ENCODE measurements around the gene TMEM258.

Gene TMEM258

DNA sequence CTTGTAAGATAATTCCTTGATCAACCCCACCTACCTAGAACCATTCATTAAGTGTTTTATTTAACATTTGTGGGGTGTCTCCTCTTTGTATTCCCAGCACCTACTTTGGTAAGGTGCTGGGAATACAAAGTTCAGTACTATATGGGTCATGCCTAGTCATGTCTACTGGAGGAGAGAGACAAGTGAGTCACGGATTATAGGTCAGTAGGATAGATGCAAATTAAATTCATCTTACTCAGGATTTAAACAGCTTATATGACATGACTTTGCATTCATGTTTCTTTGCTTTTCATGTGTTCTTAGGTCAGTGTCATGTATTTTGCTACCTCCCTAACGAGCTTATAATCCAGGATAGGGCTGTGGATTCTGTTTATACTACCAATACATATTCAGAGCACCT, 27.8 kb upstream of the TMEM258 start:
- peak; percentile 67 for DNase-seq (ENCODE audit: low spot score)

DNA sequence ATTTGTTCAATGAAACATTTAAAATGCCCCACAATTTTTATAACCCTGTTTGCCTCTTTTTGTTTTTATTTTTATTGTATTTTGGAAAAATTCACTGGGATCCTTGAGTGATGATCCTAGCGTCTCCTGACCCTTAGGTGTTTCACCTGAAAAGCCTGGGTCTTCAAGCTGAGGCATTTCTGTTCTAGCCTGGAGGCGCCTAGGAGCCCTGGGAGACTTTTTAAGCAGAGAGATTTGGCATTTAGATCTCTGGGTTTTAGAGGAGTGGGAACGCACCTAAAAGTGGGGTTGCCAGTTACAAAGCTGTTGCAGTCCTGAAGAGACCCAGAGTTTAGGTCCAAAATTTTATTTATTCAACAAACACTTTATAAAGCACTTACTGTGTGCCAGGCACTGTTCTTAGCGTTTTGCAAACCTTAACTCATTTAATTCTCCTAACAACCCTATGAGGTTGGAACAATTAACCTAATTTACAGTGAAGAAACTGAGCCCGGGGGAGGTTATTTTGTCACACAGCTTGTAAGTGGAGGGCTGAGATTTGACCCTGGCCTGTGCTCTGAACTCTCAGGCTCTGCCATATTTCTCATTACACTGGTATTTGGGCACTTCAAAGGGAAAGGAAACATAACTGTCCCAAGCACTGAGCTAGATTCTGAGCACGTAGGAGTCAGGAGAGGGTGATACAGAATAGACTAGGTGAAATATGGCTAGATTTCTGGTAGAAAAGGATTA, 25.2 kb upstream of the TMEM258 start:
- no peak for DNase-seq (ENCODE audit: low spot score)

DNA sequence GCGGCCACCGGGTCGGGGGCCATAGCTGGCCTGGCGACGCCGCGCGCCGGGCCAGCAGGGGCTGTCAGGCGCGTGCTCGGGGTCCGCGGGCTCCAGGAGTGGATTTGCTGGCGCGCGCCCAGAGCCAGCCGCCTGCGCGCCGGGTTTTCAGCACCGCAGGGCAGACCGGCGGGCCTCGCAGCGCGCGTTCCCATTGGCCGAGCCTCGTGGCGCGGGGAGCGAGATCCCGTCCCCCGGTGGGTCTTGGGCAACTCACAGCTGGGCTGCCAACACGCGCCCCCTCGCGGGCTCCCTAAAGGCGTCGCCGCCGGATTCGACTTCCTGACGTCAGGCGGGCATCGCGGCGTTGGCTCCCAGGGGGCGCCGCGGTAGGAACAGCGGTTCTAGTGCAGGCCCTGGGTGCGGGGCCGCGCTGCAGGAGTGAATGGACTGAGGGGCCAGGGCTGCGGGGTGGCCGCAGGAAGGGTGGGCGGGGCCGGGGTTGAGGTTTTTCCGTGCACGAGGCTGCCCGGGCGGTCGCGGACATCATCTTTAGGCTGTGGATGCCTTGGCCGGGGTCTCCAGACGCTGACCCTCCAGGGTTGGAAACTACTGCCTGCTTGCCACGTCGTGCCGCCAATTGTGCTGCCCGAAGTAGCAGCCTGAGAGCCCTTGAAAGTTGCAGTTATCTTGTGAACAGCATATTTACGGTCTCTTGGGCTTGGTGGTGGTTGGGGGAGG, 24.5 kb upstream of the TMEM258 start, which contains the start of gene FADS1:
TSS of gene FADS1 (minus strand) at position 268 of the 720 bp plus-strand sequence. CDS start at position 194, 74 bp downstream.
- peak; percentile 94 for DNase-seq (ENCODE audit: low spot score)

DNA sequence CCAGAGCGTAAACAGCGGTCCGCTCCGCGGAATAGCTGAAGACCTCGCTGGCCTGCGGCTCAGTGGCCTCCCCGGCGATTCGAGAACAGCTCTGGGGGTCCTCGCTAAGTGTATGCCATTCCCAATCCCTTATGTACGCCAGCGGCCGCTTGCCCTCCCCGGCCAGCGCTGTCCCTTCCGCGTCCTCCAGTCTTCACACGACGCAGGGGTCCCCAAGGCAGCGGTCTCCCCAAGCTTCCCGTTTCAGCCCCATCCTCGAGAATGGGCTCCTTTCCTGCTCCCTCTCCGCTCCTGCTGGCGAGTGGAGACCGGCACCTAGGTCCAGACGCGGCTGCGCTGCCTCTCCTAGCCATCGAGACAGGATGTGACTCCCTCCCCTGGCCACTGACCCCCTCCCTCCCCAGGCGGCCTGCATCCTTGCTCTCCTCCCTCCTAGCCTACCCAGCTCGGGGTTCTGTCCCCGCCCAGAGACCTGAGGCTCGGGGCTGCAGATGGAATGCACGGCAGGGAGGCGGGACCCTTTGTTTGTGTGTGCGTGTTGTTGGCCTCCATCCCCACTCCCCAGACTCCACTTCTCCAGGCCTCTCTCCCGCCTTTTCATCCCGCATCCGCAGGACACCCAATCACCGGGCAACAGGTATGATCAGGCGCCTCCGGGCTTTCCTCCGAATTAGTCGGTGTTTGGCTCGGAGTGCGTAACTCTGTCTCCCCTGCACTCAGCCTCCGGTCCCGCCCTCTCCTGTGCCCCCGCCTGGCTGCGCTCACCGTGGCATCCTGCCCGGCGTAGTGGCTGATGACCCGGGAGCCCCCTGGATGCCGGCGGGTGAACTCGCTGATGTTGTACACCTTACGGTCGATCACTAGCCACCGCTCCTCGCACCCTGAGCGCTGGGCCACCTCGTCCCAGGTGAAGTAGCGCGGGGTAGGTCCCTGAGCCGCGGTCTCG, 23.7 kb upstream of the TMEM258 start:
- peak; percentile 58 for DNase-seq (ENCODE audit: low spot score)

DNA sequence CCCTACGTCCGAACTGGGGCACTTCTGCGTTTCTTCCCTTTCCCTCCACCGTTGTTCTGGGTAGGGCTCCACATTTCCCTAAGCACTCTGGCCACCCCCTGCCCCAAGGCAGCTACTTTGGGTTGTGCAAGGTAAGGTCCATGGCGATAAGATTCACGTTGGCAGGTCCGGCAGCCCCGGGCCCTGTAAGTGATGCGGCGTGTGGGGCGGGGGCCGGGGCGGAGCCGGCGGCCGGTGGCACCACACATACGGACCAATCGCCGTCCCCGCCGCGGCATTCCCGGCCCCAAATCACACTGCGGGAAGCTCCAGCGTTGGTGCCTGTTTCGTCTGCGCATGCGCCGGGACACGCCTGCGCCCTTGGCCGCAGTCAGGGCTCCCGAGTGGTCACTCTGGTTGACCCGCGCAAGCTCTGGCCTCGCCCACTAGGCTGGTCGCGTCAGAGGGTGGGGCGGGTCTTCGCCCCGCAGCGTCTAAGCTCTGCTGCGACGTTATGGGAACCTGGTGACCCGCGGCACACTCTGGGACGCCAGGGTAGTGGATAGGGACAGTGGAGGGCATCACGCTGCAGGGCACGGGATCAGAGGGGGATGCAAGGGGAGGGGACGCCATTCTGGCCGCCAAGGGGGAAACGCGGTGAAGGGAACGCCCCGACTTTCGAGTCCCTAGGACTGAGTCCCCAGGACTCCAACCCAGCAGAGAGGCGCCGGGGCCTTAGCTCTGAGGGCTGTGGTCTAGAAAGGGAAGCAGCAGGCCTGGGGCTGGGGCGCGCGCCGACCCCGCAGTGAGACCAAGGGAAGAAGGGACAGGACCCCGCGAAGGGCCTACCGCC, 22.8 kb upstream of the TMEM258 start:
- peak; percentile 96 for DNase-seq (ENCODE audit: low spot score)

DNA sequence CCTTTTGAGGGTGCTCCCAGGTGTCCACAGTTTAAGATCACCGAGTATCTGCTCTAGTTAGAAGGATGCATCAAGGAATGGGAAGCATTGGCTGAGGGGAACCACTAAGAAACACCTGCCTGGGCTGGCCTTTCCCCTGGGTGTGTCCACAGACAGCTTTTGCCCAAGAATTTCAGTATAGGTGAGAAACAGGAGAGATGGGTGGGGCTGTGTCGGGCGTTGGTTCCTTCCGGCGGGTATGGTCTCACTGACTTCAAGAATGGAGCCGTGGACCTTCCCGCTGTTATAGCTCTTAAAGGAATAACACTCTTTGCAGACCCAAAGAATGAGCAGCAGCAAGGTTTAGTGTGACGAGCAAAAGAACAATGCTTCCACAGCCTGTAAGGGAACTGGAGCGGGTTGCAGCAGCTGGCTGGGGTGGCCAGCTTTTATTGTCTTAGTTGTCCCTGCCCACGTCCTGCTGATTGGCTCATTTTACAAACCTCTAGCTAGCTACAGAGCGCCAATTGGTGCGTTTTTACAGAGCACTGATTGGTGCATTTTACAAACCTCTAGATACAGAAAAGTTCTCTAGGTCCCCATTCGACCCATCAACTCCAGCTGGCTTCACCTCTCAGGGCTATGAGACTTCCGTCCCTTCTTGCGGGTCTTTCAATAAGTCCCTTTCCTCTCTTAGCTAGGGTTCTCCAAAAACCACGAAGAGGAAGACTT, 22.0 kb upstream of the TMEM258 start:
- peak; percentile 72 for DNase-seq (ENCODE audit: low spot score)

DNA sequence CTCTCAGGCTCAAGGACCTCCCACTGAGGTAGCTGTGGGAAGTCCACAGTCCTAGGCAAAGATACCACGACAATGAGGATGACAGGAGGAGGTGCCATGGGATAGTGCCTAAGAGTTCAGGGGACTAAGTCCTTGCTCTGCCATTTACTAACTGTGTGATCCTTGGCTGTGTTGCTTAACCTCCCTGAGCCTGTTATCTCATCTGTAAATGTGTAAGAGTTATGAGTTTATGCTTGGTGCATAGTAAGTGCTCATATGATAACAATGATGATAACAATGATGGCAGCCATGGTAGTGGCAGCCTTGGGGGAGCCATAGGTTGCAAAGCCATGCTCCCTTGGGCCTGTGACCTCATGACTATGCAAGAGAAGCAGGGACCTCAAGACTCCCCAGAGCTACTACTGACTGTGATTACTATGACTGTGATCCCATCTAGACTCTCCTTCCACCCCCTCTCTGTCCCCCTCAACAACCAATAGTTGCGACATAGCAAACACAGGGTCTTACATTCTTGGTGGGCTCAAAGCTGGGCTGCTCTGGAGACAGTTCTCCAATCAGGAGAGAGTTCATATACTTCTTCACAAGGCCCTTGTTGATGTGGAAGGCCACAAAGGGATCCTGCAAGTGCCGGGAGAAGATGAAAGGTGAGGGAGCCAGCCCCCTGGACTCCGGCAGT, 20.5 kb upstream of the TMEM258 start:
- no peak for DNase-seq (ENCODE audit: low spot score)

DNA sequence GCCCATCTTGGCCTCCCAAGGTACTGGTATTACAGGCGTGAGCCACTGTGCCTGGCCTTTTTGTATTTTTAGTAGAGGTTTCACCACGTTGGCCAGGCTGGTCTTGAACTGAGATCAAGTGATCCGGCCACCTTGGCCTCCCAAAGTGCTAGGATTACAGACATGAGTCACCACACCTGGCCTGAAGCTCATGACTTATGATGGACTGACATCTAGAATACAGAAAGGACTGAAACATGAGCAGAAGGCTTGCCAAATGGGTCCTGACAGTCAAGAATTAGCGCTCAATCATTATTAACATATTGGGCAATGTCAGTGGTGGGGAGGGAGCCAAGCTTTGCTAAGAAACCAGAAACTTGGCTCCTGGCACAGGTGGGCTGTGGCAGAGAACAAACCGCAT, 19.4 kb upstream of the TMEM258 start:
- no peak for DNase-seq (ENCODE audit: low spot score)

DNA sequence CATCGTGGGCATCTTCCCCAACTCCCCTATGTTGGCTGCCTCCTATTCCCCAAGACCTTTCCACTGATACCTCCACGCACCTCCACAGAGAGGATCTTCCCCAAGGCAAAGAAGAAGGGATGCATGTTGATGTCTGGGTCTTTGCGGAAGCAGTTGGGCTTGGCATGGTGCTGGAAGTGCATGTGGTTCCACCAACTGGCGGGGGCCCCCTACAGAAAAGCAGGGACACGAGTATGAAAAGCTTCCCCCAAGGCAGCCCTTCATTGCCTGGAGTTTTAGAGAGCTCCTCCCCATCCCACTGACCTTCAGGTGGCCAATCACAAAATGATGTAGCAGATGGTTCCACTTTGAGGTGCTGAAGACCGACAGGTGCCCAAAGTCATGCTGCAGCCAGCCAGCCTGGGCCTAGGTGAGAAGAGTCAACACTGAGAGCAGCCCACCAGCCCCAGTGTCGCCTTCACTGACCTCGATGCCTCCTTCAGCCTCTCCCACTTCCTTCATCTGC, 18.3 kb upstream of the TMEM258 start:
- no peak for DNase-seq (ENCODE audit: low spot score)

DNA sequence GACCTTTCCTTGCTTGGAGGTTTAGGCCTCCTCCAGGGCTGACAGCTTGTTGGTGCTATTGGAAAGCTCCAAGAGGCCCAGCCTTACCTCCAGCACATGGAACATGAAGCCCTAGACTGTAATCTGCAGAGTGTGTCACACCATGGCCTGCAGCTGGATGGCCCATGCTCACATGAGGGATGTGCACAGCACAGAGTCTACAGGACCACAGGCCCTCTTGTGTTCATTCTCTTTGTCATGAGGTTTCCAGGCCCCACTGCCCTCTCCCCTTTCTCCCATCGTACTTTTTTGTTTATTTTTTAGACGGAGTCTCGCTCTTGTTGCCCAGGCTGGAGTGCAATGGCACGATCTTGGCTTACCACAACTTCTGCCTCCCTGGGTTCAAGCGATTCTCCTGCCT, 14.4 kb upstream of the TMEM258 start:
- DNase-seq (ENCODE audit: low spot score): no peak

DNA sequence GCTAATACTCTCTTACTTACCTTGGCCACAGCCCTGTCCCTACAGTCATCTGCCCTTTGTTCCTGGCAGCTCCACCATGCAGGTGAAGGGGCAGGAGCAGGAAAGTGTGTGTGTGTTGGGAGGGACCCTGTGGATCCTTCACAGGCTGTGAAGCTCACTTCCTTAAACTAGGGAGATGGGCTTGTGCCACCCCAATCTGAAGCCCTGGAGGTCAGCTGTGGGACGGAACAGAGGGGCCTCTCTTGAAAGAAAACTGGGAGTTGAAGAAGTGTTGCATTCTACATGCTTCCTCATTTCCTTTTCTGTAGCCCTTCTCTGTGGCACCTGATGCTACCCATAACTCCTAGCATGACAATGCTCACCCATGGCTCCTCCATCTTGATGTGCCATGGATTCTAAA, 12.7 kb upstream of the TMEM258 start:
- DNase-seq (ENCODE audit: low spot score): no peak

DNA sequence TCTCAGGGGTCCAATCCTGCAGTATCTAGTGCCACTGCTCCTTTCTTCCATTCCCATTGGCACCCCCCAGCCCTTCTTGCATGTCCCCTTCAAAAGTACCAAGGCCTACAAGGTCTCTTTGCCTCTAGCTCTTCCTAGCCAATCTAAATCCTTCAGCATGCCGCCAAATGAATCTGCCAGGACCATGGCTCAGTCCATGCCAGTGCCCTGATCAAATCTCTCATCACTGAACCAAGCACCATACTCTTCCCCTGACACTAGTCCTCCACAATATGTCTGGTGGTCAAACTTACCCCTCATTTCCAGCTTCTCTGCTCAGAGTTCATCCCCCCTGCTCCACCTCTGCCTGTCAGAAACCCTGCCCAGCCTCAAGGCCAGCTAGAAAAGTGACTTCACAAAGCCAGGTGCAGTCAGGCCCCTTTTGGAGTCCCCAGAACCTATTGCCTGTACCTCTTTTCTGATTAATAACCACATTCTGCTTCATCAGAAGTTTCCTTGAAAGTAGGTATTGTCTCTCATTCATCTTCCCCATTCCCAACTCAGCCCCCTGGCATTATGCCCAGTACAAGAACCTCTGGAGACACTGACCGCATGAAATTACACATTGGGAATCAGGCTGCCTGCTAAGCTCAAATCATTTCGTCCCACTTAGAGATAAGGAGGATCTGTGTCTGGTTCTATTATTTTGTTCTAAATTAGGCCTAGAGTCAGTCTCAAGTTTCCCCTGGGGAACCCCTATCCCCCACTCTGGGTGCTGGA, 11.7 kb upstream of the TMEM258 start:
- no peak for DNase-seq (ENCODE audit: low spot score)

DNA sequence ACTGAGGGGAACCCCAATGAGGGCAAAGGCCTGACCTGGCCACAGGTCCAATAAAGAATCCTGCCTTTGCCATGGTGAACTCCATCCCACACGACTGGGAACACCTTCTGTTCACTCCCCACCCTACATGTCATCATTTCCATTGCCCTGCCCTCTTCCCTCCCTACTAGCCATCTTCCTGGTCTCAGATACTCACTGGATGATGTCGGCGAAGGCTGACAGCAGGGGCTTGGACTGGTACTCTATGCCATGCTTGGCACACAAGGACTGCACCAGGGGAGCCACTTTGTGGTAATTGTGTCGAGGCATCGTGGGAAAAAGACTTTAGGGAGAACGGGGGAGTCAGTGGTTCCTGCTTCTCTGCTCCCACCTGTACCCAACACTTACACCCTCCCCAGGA, 10.2 kb upstream of the TMEM258 start:
- no peak for DNase-seq (ENCODE audit: low spot score)

DNA sequence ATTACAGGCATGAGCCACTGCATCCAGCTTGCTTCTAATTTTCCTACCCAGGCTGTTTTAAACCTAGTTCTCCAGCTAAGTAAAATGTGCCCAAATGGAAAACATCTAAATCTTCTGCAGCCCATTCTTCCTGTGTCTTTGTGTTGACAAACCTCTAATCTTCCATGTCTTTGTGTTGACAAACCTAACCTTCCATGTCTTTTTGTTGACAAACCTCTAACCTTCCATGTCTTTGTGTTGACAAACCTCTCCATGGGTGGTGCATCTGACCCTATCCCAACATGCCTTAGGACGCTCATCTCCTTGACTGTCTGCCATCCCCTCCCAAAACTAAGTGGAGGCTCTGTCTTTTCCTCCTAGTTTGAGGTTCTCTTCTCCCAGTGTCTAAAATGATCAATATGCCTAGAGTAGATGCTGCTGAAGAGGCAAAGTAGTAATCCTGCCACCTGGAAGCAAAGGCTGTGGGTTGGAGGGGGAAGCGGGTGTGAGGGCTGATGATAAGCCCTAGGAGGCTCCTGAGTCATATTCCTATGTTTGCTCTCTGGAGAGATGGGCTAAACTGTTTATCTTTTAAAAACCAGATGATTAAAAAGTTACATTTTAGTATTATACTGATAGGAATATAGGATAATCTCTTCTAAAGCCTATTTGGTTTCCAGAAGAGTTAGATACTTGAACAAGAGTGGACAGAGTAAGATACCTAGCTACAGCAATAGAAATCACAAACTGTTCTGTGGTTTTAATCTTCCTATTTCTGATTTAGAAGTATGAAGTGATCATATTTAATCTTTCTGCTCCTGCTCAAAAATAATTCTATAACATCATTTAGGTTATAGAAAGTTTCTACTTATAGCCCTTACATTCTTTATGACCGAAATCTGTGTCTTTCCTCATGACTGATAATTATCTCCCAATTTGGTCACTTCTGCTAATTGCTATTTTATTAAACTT, 8.2 kb upstream of the TMEM258 start:
- no peak for DNase-seq (ENCODE audit: low spot score)

DNA sequence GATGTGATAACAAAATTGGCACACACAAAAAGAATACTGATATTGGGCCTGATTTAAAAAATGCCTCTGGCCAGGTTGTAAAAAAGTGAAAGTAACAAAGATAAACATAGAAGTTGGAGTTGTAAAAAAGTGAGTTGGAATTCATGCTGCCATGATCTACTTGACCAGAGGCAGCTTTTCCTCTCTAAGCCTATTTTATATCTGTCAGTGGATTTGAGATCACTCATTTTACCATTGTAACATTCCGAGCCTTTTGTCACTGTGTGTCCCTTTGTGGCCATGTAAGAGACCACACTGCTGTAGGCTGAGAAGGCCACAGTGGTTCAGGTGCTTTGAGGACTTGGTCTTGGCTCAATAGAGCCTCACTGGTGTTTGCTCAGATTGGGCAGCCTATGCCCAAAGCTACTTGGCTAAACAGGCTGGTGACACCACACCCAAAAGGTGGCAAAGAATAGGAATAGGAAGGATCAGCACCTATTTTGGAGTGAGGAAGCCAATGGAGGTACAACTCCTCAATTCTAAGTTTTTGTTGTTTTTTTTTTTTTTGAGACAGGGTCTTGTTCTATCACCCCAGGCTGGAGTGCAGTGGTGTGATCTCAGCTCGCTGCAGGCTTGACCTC, 7.4 kb upstream of the TMEM258 start:
- DNase-seq (ENCODE audit: low spot score): no peak

DNA sequence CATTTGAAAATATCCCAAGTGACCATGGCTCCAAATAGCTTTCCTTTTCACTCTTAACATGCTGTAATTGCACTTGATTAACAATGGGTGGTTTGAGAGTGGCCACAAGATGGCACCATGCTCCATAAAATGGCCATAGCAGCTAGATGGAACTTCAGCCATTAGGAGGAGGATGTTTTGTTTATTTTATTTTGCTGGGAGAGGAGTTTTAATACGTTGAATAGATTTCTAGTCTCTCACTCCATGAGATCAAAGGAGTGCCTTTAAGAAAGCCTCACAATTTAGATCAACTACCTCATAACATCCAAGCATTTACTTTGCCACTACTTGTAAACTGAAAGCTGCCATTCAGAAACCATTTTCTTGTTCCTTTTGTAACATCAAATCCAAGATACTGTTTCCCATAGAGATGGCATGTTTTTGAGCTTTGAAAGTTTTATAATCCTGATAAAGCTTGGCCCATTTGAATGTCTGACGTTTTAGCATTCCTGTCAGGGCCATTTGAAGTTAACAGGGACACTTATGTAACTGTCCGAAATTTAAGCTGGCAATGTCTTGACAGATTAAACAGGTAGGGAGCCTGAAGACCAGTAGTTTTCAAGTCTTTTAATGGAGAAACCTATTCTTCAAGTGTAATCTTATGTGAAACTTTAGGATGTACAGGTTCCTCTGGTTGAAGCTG, 5.0 kb upstream of the TMEM258 start:
- DNase-seq (ENCODE audit: low spot score): peak; percentile 76

DNA sequence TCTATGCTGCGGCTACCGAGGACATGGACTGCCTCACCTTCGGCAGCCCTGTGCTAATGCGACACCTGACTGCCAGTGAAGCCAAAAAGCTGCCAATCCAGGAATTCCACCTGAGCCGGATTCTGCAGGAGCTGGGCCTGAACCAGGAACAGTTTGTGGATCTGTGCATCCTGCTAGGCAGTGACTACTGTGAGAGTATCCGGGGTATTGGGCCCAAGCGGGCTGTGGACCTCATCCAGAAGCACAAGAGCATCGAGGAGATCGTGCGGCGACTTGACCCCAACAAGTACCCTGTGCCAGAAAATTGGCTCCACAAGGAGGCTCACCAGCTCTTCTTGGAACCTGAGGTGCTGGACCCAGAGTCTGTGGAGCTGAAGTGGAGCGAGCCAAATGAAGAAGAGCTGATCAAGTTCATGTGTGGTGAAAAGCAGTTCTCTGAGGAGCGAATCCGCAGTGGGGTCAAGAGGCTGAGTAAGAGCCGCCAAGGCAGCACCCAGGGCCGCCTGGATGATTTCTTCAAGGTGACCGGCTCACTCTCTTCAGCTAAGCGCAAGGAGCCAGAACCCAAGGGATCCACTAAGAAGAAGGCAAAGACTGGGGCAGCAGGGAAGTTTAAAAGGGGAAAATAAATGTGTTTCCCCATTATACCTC, 3.6 kb upstream of the TMEM258 start:
- no peak for DNase-seq (ENCODE audit: low spot score)

All from LoVo (cell line).